CD14-positive monocyte (primary cell): ENCODE results near the gene RASGRP3. TPM values are rescaled to one million over a fixed set of nuclear protein-coding genes. Genes with fewer than 3 reads are reported as not detected.

Source experiments
- DNase-seq, 3 donors: peaks; one replicate each; pipeline ENCODE4 v3.0.0-alpha.2; 2011 to 2022
- H2AFZ ChIP-seq: 2 replicates; pipeline ENCODE4 v1.6.0; 2012; ENCODE audit warnings: mild to moderate bottlenecking, low read depth, low read length, inconsistent platforms; ENCODE audit not compliant: insufficient read depth, poor library complexity, severe bottlenecking
- H3K27ac ChIP-seq, 2 donors: 1 replicate in 1 of 2; 2 replicates in 1 of 2; pipeline ENCODE4 v1.5.1; 2012 to 2013; ENCODE audit warnings: low read length in 2 of 2, control low read depth in 1 of 2, inconsistent platforms in 1 of 2, low read depth in 1 of 2, mild to moderate bottlenecking in 1 of 2
- H3K27me3 ChIP-seq, 2 donors: one replicate each; pipeline versions ENCODE4 v1.6.0 to v1.6.1; 2011 to 2013; ENCODE audit warnings: low read length in 2 of 2; ENCODE audit not compliant: control insufficient read depth in 2 of 2, insufficient read depth in 2 of 2
- H3K36me3 ChIP-seq, 2 donors: replicated peaks in 1 of 2; 1 replicate in 1 of 2; 2 replicates in 1 of 2; pipeline versions ENCODE4 v1.5.1 to v1.6.1; 2012 to 2013; ENCODE audit warnings: low read length in 2 of 2, control low read depth in 1 of 2, inconsistent platforms in 1 of 2, mild to moderate bottlenecking in 1 of 2; ENCODE audit not compliant: insufficient read depth in 2 of 2, control insufficient read depth in 1 of 2
- H3K4me1 ChIP-seq, 2 donors: 1 replicate in 1 of 2; 2 replicates in 1 of 2; pipeline versions ENCODE4 v1.5.1 to v1.6.1; 2012 to 2013; ENCODE audit warnings: low read length in 2 of 2, control low read depth in 1 of 2, inconsistent platforms in 1 of 2, mild to moderate bottlenecking in 1 of 2, moderate library complexity in 1 of 2; ENCODE audit not compliant: insufficient read depth in 2 of 2, control insufficient read depth in 1 of 2
- H3K4me2 ChIP-seq: replicated peaks from 2 replicates; pipeline ENCODE3; 2012; ENCODE audit warnings: low read length, moderate library complexity, mild to moderate bottlenecking; ENCODE audit not compliant: poor library complexity, severe bottlenecking; ENCODE audit errors: extremely low read depth
- H3K4me3 ChIP-seq, 3 experiments: fragments of 200-600 bp in 1 of 3; sonication (generic) in 1 of 3; replicated peaks in 1 of 3; 1 replicate in 2 of 3; 2 replicates in 1 of 3; pipeline ENCODE4 v1.5.1; 2011 to 2013; ENCODE audit warnings: low read length in 3 of 3, mild to moderate bottlenecking in 3 of 3, control low read depth in 2 of 3, low read depth in 2 of 3, inconsistent platforms in 1 of 3, moderate library complexity in 1 of 3
- H3K79me2 ChIP-seq: 2 replicates; pipeline ENCODE4 v1.6.0; 2012; ENCODE audit warnings: mild to moderate bottlenecking, control low read depth, inconsistent platforms, low read length, moderate library complexity; ENCODE audit not compliant: insufficient read depth
- H3K9ac ChIP-seq: 2 replicates; pipeline ENCODE4 v1.6.0; 2017; ENCODE audit warnings: low read length, mild to moderate bottlenecking; ENCODE audit not compliant: insufficient read depth, poor library complexity, severe bottlenecking
- H3K9me3 ChIP-seq, 2 donors: replicated peaks in 1 of 2; 1 replicate in 1 of 2; 2 replicates in 1 of 2; pipeline versions ENCODE4 v1.5.1 to v1.6.1; 2012 to 2013; ENCODE audit warnings: low read length in 2 of 2, control low read depth in 1 of 2; ENCODE audit not compliant: control insufficient read depth in 1 of 2, insufficient read depth in 1 of 2
- H4K20me1 ChIP-seq: 2 replicates; pipeline ENCODE4 v1.6.0; 2012; ENCODE audit warnings: mild to moderate bottlenecking, low read length, control low read depth, moderate library complexity; ENCODE audit not compliant: insufficient read depth
- H3K27ac Mint-ChIP-seq, 7 donors: one replicate each; pipeline ENCODE4 v1.8.0; 2020; ENCODE audit warnings: mild to moderate bottlenecking in 7 of 7, mixed read lengths in 7 of 7, moderate library complexity in 6 of 7, inconsistent platforms in 2 of 7
- H3K27me3 Mint-ChIP-seq, 3 donors: one replicate each; pipeline ENCODE4 v1.8.0; 2021 to 2022; ENCODE audit warnings: low read depth in 3 of 3, mild to moderate bottlenecking in 3 of 3, mixed read lengths in 3 of 3, moderate library complexity in 3 of 3, inconsistent platforms in 1 of 3
- H3K36me3 Mint-ChIP-seq, 2 donors: one replicate each; pipeline ENCODE4 v1.8.0; 2020; ENCODE audit warnings: mixed read lengths in 2 of 2, inconsistent platforms in 1 of 2, mild to moderate bottlenecking in 1 of 2
- H3K4me1 Mint-ChIP-seq: one replicate; pipeline ENCODE4 v1.8.0; 2020; ENCODE audit warnings: mild to moderate bottlenecking, mixed read lengths
- H3K4me3 Mint-ChIP-seq, 2 donors: one replicate each; pipeline ENCODE4 v1.8.0; 2020; ENCODE audit warnings: mild to moderate bottlenecking in 2 of 2, mixed read lengths in 2 of 2, moderate library complexity in 1 of 2
- H3K9me3 Mint-ChIP-seq, 7 donors: one replicate each; pipeline ENCODE4 v1.8.0; 2020 to 2022; ENCODE audit warnings: mixed read lengths in 7 of 7, mild to moderate bottlenecking in 6 of 7, moderate library complexity in 6 of 7, inconsistent platforms in 2 of 7
- WGBS: methylation state at CpG from one replicate; pipeline ENCODE4 v1.1.5; 2013; ENCODE audit warnings: missing lambda C conversion rate; ENCODE audit not compliant: insufficient coverage; 5-methylcytosine and 5-hydroxymethylcytosine counted together
- intact Hi-C, 2 donors: fragments of 100-400 bp; cut with micrococcal nuclease; formaldehyde crosslinking; loops; one replicate each; pipeline versions ENCODE4 v1.15.0 to v1.15.1; 2023
- polyA plus RNA-seq, 3 donors: library from polyadenylated mRNA; depleted of rRNA in 1 of 3; unstranded in 2 of 3; stranded (reverse) in 1 of 3; fragments of 300-500 nt in 2 of 3; fragments of >200 nt in 1 of 3; fragmentation: Illumina TruSeq in 2 of 3; gene quantifications; 1 replicate in 2 of 3; 2 replicates in 1 of 3; pipeline ENCODE4 v1.2.3, GENCODE V29; 2012 to 2021
- TF ChIP-seq, protein P1 (sequence below): fragments of 200-600 bp; IDR thresholded peaks from one replicate; pipeline ENCODE4 v1.8.0; 2022; ENCODE audit warnings: antibody characterized with exemption, mild to moderate bottlenecking

Gene RASGRP3
- polyA plus RNA-seq, 3 donors: 0.62 to 0.89 (median 0.84) TPM

DNA sequence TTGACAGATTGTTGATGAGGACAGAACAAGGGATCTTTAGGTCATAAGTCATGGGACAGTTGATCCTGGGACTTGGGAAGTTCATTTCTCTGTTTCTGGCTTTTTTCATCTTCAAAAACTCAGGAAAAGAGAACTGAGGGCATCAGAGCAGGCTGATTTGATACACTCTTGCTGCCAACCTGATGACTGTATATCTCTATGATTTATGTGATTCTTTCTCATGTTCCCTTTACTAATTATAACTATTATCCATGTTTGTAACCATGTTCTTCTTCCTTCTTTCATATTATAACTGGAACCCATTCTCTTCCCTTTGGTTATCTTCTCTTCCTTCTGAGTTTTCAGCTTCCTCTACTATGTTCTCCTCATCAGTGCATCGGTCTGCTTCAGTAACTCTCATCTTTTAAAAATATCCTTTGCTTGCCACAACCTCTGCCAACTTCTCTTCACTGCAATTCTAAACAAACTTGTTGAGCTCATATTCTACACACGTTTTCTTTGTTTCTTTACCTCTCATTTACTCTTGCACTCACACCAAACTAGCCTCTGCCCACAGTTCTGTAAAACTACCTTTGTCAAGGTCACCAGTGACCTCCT lies 13.5 kb downstream of the RASGRP3 start:
- Histone ChIP-seq H3K27me3 (no peaks in the 10 kb centered on the region), H3K9me3 (peaks cover 0 to 2% of the 10 kb centered on the region in 2 donors), H3K27ac (no peak overlapping the region), H4K20me1 (no peaks in the 10 kb centered on the region), H3K79me2 (no peaks in the 10 kb centered on the region), H3K36me3 (no peaks in the 10 kb centered on the region), H3K9ac (no peak overlapping the region), H2AFZ (no peak overlapping the region), H3K4me2 (no peak overlapping the region), H3K4me3 (no peak overlapping the region), H3K4me1 (peaks cover 10 to 14% of the 10 kb centered on the region in 2 donors)
- H3K36me3 Mint-ChIP-seq: no peaks in the 10 kb centered on the region
- H3K4me1 Mint-ChIP-seq: peaks cover 22% of the 10 kb centered on the region
- no peak overlapping the region for H3K27ac Mint-ChIP-seq
- 13% methylated on average over 2 of the region's 2 CpGs for WGBS
- TF ChIP-seq, protein P1, sequence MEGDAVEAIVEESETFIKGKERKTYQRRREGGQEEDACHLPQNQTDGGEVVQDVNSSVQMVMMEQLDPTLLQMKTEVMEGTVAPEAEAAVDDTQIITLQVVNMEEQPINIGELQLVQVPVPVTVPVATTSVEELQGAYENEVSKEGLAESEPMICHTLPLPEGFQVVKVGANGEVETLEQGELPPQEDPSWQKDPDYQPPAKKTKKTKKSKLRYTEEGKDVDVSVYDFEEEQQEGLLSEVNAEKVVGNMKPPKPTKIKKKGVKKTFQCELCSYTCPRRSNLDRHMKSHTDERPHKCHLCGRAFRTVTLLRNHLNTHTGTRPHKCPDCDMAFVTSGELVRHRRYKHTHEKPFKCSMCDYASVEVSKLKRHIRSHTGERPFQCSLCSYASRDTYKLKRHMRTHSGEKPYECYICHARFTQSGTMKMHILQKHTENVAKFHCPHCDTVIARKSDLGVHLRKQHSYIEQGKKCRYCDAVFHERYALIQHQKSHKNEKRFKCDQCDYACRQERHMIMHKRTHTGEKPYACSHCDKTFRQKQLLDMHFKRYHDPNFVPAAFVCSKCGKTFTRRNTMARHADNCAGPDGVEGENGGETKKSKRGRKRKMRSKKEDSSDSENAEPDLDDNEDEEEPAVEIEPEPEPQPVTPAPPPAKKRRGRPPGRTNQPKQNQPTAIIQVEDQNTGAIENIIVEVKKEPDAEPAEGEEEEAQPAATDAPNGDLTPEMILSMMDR: no peak
- DNase-seq: no peak
- intact Hi-C loops: no loop called here
- H3K27me3 Mint-ChIP-seq: no peaks in the 10 kb centered on the region
- no peak overlapping the region for H3K4me3 Mint-ChIP-seq
- H3K9me3 Mint-ChIP-seq: peaks cover 1 to 8% (median 6%) of the 10 kb centered on the region in 7 donors

DNA sequence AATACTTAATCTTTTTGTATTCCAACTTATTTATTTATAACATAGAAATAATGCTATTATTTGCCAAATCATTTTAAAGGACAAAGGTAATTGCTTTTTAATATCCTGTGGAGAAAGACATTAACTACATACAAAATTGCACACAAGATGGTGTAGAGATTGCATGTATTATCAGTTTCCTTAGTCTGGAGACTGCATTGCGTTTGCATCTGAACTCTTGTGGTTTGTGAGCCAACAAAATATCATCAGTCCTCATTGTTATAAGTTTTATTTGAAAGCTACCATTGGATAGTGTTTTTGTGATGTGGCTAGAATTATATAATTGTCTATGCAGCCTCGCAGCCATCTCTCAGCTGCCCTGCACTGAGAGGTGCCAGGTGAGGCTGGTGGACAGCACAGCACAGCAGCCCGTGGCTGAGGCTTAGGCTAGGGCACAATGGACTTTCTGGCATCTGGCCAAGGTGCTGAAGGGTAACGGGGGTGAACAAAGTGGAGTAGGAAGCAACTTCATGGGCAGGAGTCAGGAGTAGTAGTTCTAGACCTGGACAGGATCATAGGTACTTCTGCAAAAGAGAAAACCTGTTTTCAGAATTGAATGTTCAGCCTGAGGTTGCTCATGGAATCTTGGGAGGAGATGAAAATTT lies 15.1 kb downstream of the RASGRP3 start:
- H3K4me1 Mint-ChIP-seq: peaks cover 26% of the 10 kb centered on the region
- no peaks in the 10 kb centered on the region for H3K9me3 ChIP-seq
- 60% methylated on average over 3 of the region's 4 CpGs for WGBS
- intact Hi-C loops: no loop called here
- peak overlapping the region in 1 of 7 donors; percentile 59 for H3K27ac Mint-ChIP-seq
- no peaks in the 10 kb centered on the region for H3K36me3 ChIP-seq
- no peaks in the 10 kb centered on the region for H3K36me3 Mint-ChIP-seq
- no peak overlapping the region for H3K4me2 ChIP-seq
- H3K9ac ChIP-seq: no peak overlapping the region
- no peak overlapping the region for H3K27ac ChIP-seq
- H2AFZ ChIP-seq: no peak overlapping the region
- H4K20me1 ChIP-seq: no peaks in the 10 kb centered on the region
- no peaks in the 10 kb centered on the region for H3K27me3 Mint-ChIP-seq
- H3K27me3 ChIP-seq: no peaks in the 10 kb centered on the region
- H3K4me3 Mint-ChIP-seq: no peak overlapping the region
- no peak overlapping the region for H3K4me3 ChIP-seq
- H3K9me3 Mint-ChIP-seq: peaks cover 1 to 6% (median 4%) of the 10 kb centered on the region in 7 donors
- no peak for DNase-seq
- TF ChIP-seq, protein P1: no peak
- peaks cover 7 to 13% of the 10 kb centered on the region in 2 donors for H3K4me1 ChIP-seq
- no peaks in the 10 kb centered on the region for H3K79me2 ChIP-seq
